C4-2B (cell line): ENCODE results near the gene PIK3R5.

Experiments
- H3K27ac ChIP-seq: fragments of 450-650 bp; 2 replicates; pipeline ENCODE4 v1.5.1; 2017
- CTCF ChIP-seq: fragments of 450-650 bp; conservative IDR thresholded peaks from 2 replicates; pipeline ENCODE4 v1.5.1; 2017; ENCODE audit warnings: mild to moderate bottlenecking
- ZFX ChIP-seq: fragments of 450-650 bp; IDR thresholded peaks from 2 replicates; pipeline ENCODE4 v1.6.1; 2017

PIK3R5 gene

GRCh38 chr17:8831234-8831849 is 134.2 kb downstream of the PIK3R5 start:
- TF ChIP-seq ZFX = no peak
- no peak for TF ChIP-seq CTCF
- H3K27ac ChIP-seq = no peak overlapping the region

- TF ChIP-seq CTCF = no peak
- no peak for TF ChIP-seq ZFX
These were observed 135.4 kb downstream of the PIK3R5 start for GRCh38 chr17:8830141-8830540.

GRCh38 chr17:8829036-8829941 is 136.2 kb downstream of the PIK3R5 start:
- no peak for TF ChIP-seq CTCF
- TF ChIP-seq ZFX = no peak
- H3K27ac ChIP-seq = no peak overlapping the region

More at GRCh38 chr17:8830141-8830540, 135.4 kb downstream of the PIK3R5 start:
- H3K27ac ChIP-seq = no peak overlapping the region
